ENCODE results near the gene TBC1D12. TPM values are rescaled to one million over a fixed set of nuclear protein-coding genes. Genes with fewer than 3 reads are reported as not detected.

Gene TBC1D12
- polyA plus RNA-seq, 1 donor from 2014 or later, result 27.9 TPM

DNA sequence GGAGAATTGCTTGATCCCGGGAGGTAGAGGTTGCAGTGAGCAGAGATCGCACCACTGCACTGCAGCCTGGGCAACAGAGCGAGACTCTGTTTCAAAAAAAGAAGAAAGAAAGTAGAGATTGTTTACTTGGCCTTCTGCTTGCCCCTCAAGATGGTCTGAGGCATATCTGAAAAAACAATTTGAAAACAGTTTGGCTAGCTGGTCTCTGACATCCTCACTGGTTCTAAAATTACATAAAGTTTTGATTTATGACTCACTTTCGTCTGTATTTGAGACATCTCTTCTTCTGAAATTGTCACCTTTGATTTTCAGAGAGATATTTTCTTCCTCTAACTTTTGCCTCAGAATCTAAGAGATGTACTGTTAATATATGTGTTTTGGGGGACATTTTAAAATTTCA lies 93.7 kb downstream of the TBC1D12 start:
- no peak overlapping the region for H3K4me2 ChIP-seq (ENCODE audit: low read length)
- no peak overlapping the region for H3K9ac ChIP-seq (ENCODE audit: low read length)
- H3K9me3 ChIP-seq (ENCODE audit: low read length), result no peaks in the 10 kb centered on the region
- TF ChIP-seq POLR2AphosphoS5 (IDR thresholded peaks at IDR 0.05), result no peak
- no peak for TF ChIP-seq CTCF (IDR thresholded peaks at IDR 0.05; ENCODE audit: poor library complexity, severe bottlenecking)
- no peaks in the 10 kb centered on the region for H3K79me2 ChIP-seq (replicated peaks; ENCODE audit: insufficient read depth, low read length)
- H3K27me3 ChIP-seq (ENCODE audit: insufficient read depth, low read depth, low read length), result no peaks in the 10 kb centered on the region
- H4K20me1 ChIP-seq (ENCODE audit: insufficient read depth), result no peaks in the 10 kb centered on the region
- H3K9me2 ChIP-seq (ENCODE audit: insufficient read depth, low read length), result no peaks in the 10 kb centered on the region
- no peak overlapping the region for H3K27ac ChIP-seq (ENCODE audit: low read length)
- no peak overlapping the region for H2AFZ ChIP-seq (ENCODE audit: low read depth, low read length)
- H3K4me3 ChIP-seq (ENCODE audit: low read length), result no peak overlapping the region
- no peaks in the 10 kb centered on the region for H3F3A ChIP-seq (ENCODE audit: insufficient read depth, low read length, poor library complexity, severe bottlenecking)
- no peaks in the 10 kb centered on the region for H3K36me3 ChIP-seq (ENCODE audit: insufficient read depth, low read length)

GRCh38 chr10:94496646-94497045 lies 94.3 kb downstream of the TBC1D12 start:
- Histone ChIP-seq H3K27ac (ENCODE audit: low read length) (no peak overlapping the region), H3K9me3 (ENCODE audit: low read length) (no peaks in the 10 kb centered on the region), H4K20me1 (ENCODE audit: insufficient read depth) (no peaks in the 10 kb centered on the region), H3F3A (ENCODE audit: insufficient read depth, low read length, poor library complexity, severe bottlenecking) (no peaks in the 10 kb centered on the region), H2AFZ (ENCODE audit: low read depth, low read length) (no peak overlapping the region), H3K36me3 (ENCODE audit: insufficient read depth, low read length) (no peaks in the 10 kb centered on the region), H3K4me2 (ENCODE audit: low read length) (no peak overlapping the region), H3K27me3 (ENCODE audit: insufficient read depth, low read depth, low read length) (no peaks in the 10 kb centered on the region), H3K9me2 (ENCODE audit: insufficient read depth, low read length) (no peaks in the 10 kb centered on the region), H3K79me2 (replicated peaks; ENCODE audit: insufficient read depth, low read length) (no peaks in the 10 kb centered on the region), H3K4me3 (ENCODE audit: low read length) (no peak overlapping the region), H3K9ac (ENCODE audit: low read length) (no peak overlapping the region)
- TF ChIP-seq CTCF (IDR thresholded peaks at IDR 0.05; ENCODE audit: poor library complexity, severe bottlenecking) (no peak), EP300 (conservative IDR thresholded peaks at IDR 0.05; ENCODE audit: poor library complexity, severe bottlenecking) (no peak), EZH2 (IDR thresholded peaks at IDR 0.05; ENCODE audit: borderline replicate concordance, insufficient read depth, low read length, poor library complexity, severe bottlenecking) (no peak), RAD21 (conservative IDR thresholded peaks at IDR 0.05) (no peak), SMC3 (conservative IDR thresholded peaks at IDR 0.05; ENCODE audit: poor library complexity) (no peak), TAF1 (IDR thresholded peaks at IDR 0.05; ENCODE audit: low read depth) (no peak), POLR2AphosphoS5 (IDR thresholded peaks at IDR 0.05) (no peak)
- TF ChIP-seq, protein P1, sequence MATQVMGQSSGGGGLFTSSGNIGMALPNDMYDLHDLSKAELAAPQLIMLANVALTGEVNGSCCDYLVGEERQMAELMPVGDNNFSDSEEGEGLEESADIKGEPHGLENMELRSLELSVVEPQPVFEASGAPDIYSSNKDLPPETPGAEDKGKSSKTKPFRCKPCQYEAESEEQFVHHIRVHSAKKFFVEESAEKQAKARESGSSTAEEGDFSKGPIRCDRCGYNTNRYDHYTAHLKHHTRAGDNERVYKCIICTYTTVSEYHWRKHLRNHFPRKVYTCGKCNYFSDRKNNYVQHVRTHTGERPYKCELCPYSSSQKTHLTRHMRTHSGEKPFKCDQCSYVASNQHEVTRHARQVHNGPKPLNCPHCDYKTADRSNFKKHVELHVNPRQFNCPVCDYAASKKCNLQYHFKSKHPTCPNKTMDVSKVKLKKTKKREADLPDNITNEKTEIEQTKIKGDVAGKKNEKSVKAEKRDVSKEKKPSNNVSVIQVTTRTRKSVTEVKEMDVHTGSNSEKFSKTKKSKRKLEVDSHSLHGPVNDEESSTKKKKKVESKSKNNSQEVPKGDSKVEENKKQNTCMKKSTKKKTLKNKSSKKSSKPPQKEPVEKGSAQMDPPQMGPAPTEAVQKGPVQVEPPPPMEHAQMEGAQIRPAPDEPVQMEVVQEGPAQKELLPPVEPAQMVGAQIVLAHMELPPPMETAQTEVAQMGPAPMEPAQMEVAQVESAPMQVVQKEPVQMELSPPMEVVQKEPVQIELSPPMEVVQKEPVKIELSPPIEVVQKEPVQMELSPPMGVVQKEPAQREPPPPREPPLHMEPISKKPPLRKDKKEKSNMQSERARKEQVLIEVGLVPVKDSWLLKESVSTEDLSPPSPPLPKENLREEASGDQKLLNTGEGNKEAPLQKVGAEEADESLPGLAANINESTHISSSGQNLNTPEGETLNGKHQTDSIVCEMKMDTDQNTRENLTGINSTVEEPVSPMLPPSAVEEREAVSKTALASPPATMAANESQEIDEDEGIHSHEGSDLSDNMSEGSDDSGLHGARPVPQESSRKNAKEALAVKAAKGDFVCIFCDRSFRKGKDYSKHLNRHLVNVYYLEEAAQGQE (IDR thresholded peaks at IDR 0.05; ENCODE audit: borderline replicate concordance), result no peak
